SKM-1 treated with dmso at 0.1 percent for 144 hours (cell line): ENCODE measurements around the gene VEGFB.
"Not testable (repeated sequence)": the region's sequence is repeated elsewhere in the genome, so short reads cannot be mapped to it uniquely, and the experiment has no call there.

Experiments used
- DNase-seq: peaks from one replicate; lab custom pipeline; 2025; ENCODE audit not compliant: unreplicated experiment; lab: John Stamatoyannopoulos, UW

Gene VEGFB

GRCh38 chr11:64245797-64246620 lies 11.6 kb downstream of the VEGFB start:
- no peak for DNase-seq

GRCh38 chr11:64246621-64246870 lies 12.2 kb downstream of the VEGFB start:
- DNase-seq = not testable (repeated sequence)

GRCh38 chr11:64246871-64247728 lies 12.7 kb downstream of the VEGFB start, which contains the start of gene PPP1R14B:
Gene PPP1R14B, minus strand, starts transcription at chr11:64246943. Its CDS starts 270 bp downstream, at chr11:64246673.
- DNase-seq = peak; percentile 75

- no peak for DNase-seq
Measured at GRCh38 chr11:64247729-64248531, 13.5 kb downstream of the VEGFB start.

- no peak for DNase-seq
Measured at GRCh38 chr11:64248578-64248977, 14.2 kb downstream of the VEGFB start.

GRCh38 chr11:64249038-64249437 lies 14.7 kb downstream of the VEGFB start:
- DNase-seq = no peak

- no peak for DNase-seq
Measured at GRCh38 chr11:64249563-64250414, 15.4 kb downstream of the VEGFB start.

- no peak for DNase-seq
Measured at GRCh38 chr11:64250415-64251015, 16.1 kb downstream of the VEGFB start.

GRCh38 chr11:64251016-64251752 lies 16.8 kb downstream of the VEGFB start, which contains the start of gene PLCB3:
Gene PLCB3, plus strand, starts transcription at chr11:64251530. Its CDS starts 120 bp downstream, at chr11:64251650.
- peak; percentile 32 for DNase-seq

GRCh38 chr11:64251753-64252002 lies 17.3 kb downstream of the VEGFB start:
- no peak for DNase-seq

- DNase-seq = no peak
Measured at GRCh38 chr11:64252003-64252872, 17.9 kb downstream of the VEGFB start.

- no peak for DNase-seq
Measured at GRCh38 chr11:64253043-64253442, 18.7 kb downstream of the VEGFB start.

- DNase-seq = no peak
Measured at GRCh38 chr11:64253481-64253880, 19.1 kb downstream of the VEGFB start.

GRCh38 chr11:64254326-64254725 lies 19.9 kb downstream of the VEGFB start:
- DNase-seq = no peak

- DNase-seq = no peak
Measured at GRCh38 chr11:64255135-64256128, 21.0 kb downstream of the VEGFB start.

- DNase-seq = no peak
Measured at GRCh38 chr11:64256300-64256699, 21.9 kb downstream of the VEGFB start.

- DNase-seq = no peak
Measured at GRCh38 chr11:64258356-64258755, 24.0 kb downstream of the VEGFB start.
